ENCODE data around the gene MRPS22. TPM values are rescaled to one million over a fixed set of nuclear protein-coding genes. Genes with fewer than 3 reads are reported as not detected.

Gene MRPS22
- total RNA-seq, 1 donor from 2014 or later: 43.0 TPM

GRCh38 chr3:139322346-139322745 is 21.5 kb upstream of the MRPS22 start:
- Mint-ChIP-seq H3K9me3 (no peaks in the 10 kb centered on the region), H3K4me3 (no peak overlapping the region), H3K36me3 (no peaks in the 10 kb centered on the region), H3K4me1 (ENCODE audit: unreplicated experiment) (no peaks in the 10 kb centered on the region), H3K27ac (no peak overlapping the region), H3K27me3 (peaks cover 64% of the 10 kb centered on the region)
- no peak for DNase-seq (ENCODE audit: extremely low spot score, unreplicated experiment)
- TF ChIP-seq CTCF (conservative IDR thresholded peaks at IDR 0.05): no peak

GRCh38 chr3:139323146-139323545 is 20.7 kb upstream of the MRPS22 start:
- Mint-ChIP-seq H3K4me1 (ENCODE audit: unreplicated experiment) (no peaks in the 10 kb centered on the region), H3K36me3 (no peaks in the 10 kb centered on the region), H3K9me3 (no peaks in the 10 kb centered on the region), H3K4me3 (no peak overlapping the region), H3K27me3 (peaks cover 65% of the 10 kb centered on the region), H3K27ac (no peak overlapping the region)
- no peak for DNase-seq (ENCODE audit: extremely low spot score, unreplicated experiment)
- no peak for TF ChIP-seq CTCF (conservative IDR thresholded peaks at IDR 0.05)

GRCh38 chr3:139324456-139324855 is 19.4 kb upstream of the MRPS22 start:
- Mint-ChIP-seq H3K9me3 (no peaks in the 10 kb centered on the region), H3K4me3 (no peak overlapping the region), H3K4me1 (ENCODE audit: unreplicated experiment) (peaks cover 2% of the 10 kb centered on the region), H3K36me3 (no peaks in the 10 kb centered on the region), H3K27ac (no peak overlapping the region), H3K27me3 (peaks cover 69% of the 10 kb centered on the region)
- no peak for TF ChIP-seq CTCF (conservative IDR thresholded peaks at IDR 0.05)
- DNase-seq (ENCODE audit: extremely low spot score, unreplicated experiment): no peak

- Mint-ChIP-seq H3K9me3 (no peaks in the 10 kb centered on the region), H3K4me3 (no peak overlapping the region), H3K27ac (no peak overlapping the region), H3K36me3 (no peaks in the 10 kb centered on the region), H3K4me1 (ENCODE audit: unreplicated experiment) (peaks cover 5% of the 10 kb centered on the region), H3K27me3 (peaks cover 77% of the 10 kb centered on the region)
- peak; percentile 44 for DNase-seq (ENCODE audit: extremely low spot score, unreplicated experiment)
- TF ChIP-seq CTCF (conservative IDR thresholded peaks at IDR 0.05): no peak
These were observed 18.3 kb upstream of the MRPS22 start for GRCh38 chr3:139325551-139325950.

- no peak for TF ChIP-seq CTCF (conservative IDR thresholded peaks at IDR 0.05)
- H3K27me3 Mint-ChIP-seq: peaks cover 77% of the 10 kb centered on the region
- H3K4me3 Mint-ChIP-seq: no peak overlapping the region
- no peaks in the 10 kb centered on the region for H3K36me3 Mint-ChIP-seq
- peaks cover 5% of the 10 kb centered on the region for H3K4me1 Mint-ChIP-seq (ENCODE audit: unreplicated experiment)
- no peak for DNase-seq (ENCODE audit: extremely low spot score, unreplicated experiment)
- H3K27ac Mint-ChIP-seq: no peak overlapping the region
- H3K9me3 Mint-ChIP-seq: no peaks in the 10 kb centered on the region
These were observed 17.7 kb upstream of the MRPS22 start for GRCh38 chr3:139326131-139326530.

- H3K27me3 Mint-ChIP-seq: peaks cover 77% of the 10 kb centered on the region
- H3K4me1 Mint-ChIP-seq (ENCODE audit: unreplicated experiment): peaks cover 5% of the 10 kb centered on the region
- no peaks in the 10 kb centered on the region for H3K9me3 Mint-ChIP-seq
- H3K27ac Mint-ChIP-seq: no peak overlapping the region
- TF ChIP-seq CTCF (conservative IDR thresholded peaks at IDR 0.05): no peak
- no peak for DNase-seq (ENCODE audit: extremely low spot score, unreplicated experiment)
- H3K36me3 Mint-ChIP-seq: no peaks in the 10 kb centered on the region
- H3K4me3 Mint-ChIP-seq: no peak overlapping the region
These were observed 17.1 kb upstream of the MRPS22 start for GRCh38 chr3:139326707-139327106.
